Measurements from ENCODE around the gene ISM1. TPM values are rescaled to one million over a fixed set of nuclear protein-coding genes. Genes with fewer than 3 reads are reported as not detected.

Gene ISM1
- 1.2 TPM for total RNA-seq
- long read RNA-seq = 0 reads

GRCh38 chr20:13220904-13221297 is at the start of gene ISM1:
ISM1 (plus strand) TSS chr20:13221274; CDS start chr20:13221777, 503 bp downstream.
- ATAC-seq = no peak
- peak; percentile 56 for DNase-seq (ENCODE audit: missing footprints)
- intact Hi-C loops (cut with DNase I) = loop anchor here (2.0 kb wide), 2 partner anchors 42 to 50 kb away; no protein-coding TSS in a partner anchor

GRCh38 chr20:13173201-13173600 is 47.9 kb upstream of the ISM1 start:
- intact Hi-C loops (cut with DNase I) = no loop called here
- no peak for DNase-seq (ENCODE audit: missing footprints)

GRCh38 chr20:13174402-13174801 is 46.7 kb upstream of the ISM1 start:
- intact Hi-C loops (cut with DNase I) = no loop called here
- ATAC-seq (no peak), DNase-seq (ENCODE audit: missing footprints) (no peak)

More at GRCh38 chr20:13173201-13173600, 47.9 kb upstream of the ISM1 start:
- ATAC-seq = no peak

GRCh38 chr20:13180986-13181889 is 39.8 kb upstream of the ISM1 start:
- no peak for DNase-seq (ENCODE audit: missing footprints)
- intact Hi-C loops (cut with DNase I) = no loop called here
- no peak for ATAC-seq

GRCh38 chr20:13183005-13183404 is 38.1 kb upstream of the ISM1 start:
- intact Hi-C loops (cut with DNase I) = no loop called here
- no peak for DNase-seq (ENCODE audit: missing footprints)
- no peak for ATAC-seq

- ATAC-seq = no peak
- intact Hi-C loops (cut with DNase I) = no loop called here
Measured at GRCh38 chr20:13186043-13186774, 34.9 kb upstream of the ISM1 start.

GRCh38 chr20:13187899-13188298 is 33.2 kb upstream of the ISM1 start:
- ATAC-seq (no peak), DNase-seq (ENCODE audit: missing footprints) (no peak)
- intact Hi-C loops (cut with DNase I) = no loop called here

More at GRCh38 chr20:13186043-13186774, 34.9 kb upstream of the ISM1 start:
- no peak for DNase-seq (ENCODE audit: missing footprints)

- no peak for DNase-seq (ENCODE audit: missing footprints)
- ATAC-seq = no peak
- intact Hi-C loops (cut with DNase I) = no loop called here
Measured at GRCh38 chr20:13199279-13199678, 21.8 kb upstream of the ISM1 start.

GRCh38 chr20:13200767-13201500 is 20.1 kb upstream of the ISM1 start:
- intact Hi-C loops (cut with DNase I) = no loop called here
- DNase-seq (ENCODE audit: missing footprints) (no peak), ATAC-seq (no peak)

GRCh38 chr20:13202565-13202964 is 18.5 kb upstream of the ISM1 start:
- no peak for ATAC-seq
- intact Hi-C loops (cut with DNase I) = no loop called here
- no peak for DNase-seq (ENCODE audit: missing footprints)

GRCh38 chr20:13205425-13205824 is 15.6 kb upstream of the ISM1 start:
- ATAC-seq (no peak), DNase-seq (ENCODE audit: missing footprints) (no peak)
- intact Hi-C loops (cut with DNase I) = no loop called here

GRCh38 chr20:13205848-13206434 is 15.1 kb upstream of the ISM1 start:
- ATAC-seq (no peak), DNase-seq (ENCODE audit: missing footprints) (no peak)
- intact Hi-C loops (cut with DNase I) = no loop called here

- DNase-seq (ENCODE audit: missing footprints) (no peak), ATAC-seq (no peak)
- intact Hi-C loops (cut with DNase I) = no loop called here
Measured at GRCh38 chr20:13207016-13207415, 14.1 kb upstream of the ISM1 start.

GRCh38 chr20:13211956-13212618 is 9.0 kb upstream of the ISM1 start:
- intact Hi-C loops (cut with DNase I) = no loop called here
- ATAC-seq (no peak), DNase-seq (ENCODE audit: missing footprints) (no peak)

- ATAC-seq = no peak
- no peak for DNase-seq (ENCODE audit: missing footprints)
- intact Hi-C loops (cut with DNase I) = no loop called here
Measured at GRCh38 chr20:13212750-13213149, 8.3 kb upstream of the ISM1 start.

- no peak for DNase-seq (ENCODE audit: missing footprints)
- intact Hi-C loops (cut with DNase I) = no loop called here
- ATAC-seq = no peak
Measured at GRCh38 chr20:13213335-13213734, 7.7 kb upstream of the ISM1 start.

GRCh38 chr20:13216533-13216932 is 4.5 kb upstream of the ISM1 start:
- intact Hi-C loops (cut with DNase I) = no loop called here
- DNase-seq (ENCODE audit: missing footprints) (no peak), ATAC-seq (no peak)

Data from Right ventricle myocardium inferior (tissue), 1 donor.